Activated CD8-positive, alpha-beta T cell treated with anti-CD3 and anti-CD28 coated beads for 36 hours (primary cell): ENCODE measurements around the gene SP140. TPM values are rescaled to one million over a fixed set of nuclear protein-coding genes. Genes with fewer than 3 reads are reported as not detected.

ENCODE experiments used
- ATAC-seq: fragments of 200-7000 bp; cut with Tn5 transposase; one replicate; pipeline ENCODE4 v1.10.0; 2021; ENCODE audit warnings: mild to moderate bottlenecking, moderate library complexity
- CTCF ChIA-PET: fragments of 350-600 bp; sonication (Branson Sonifier 250); formaldehyde crosslinking; loops from one replicate; lab custom pipeline; 2021; ENCODE audit warnings: antibody characterized with exemption; lab: Charles Lee
- POLR2A ChIA-PET: fragments of 350-600 bp; sonication (Branson Sonifier 250); formaldehyde crosslinking; loops from one replicate; lab custom pipeline; 2021; ENCODE audit warnings: antibody characterized with exemption; lab: Charles Lee
- DNase-seq: peaks from one replicate; pipeline ENCODE4 v3.0.0-alpha.2; 2020
- H3K27ac Mint-ChIP-seq: one replicate; pipeline ENCODE4 v1.8.0; 2021; ENCODE audit warnings: mild to moderate bottlenecking, mixed read lengths
- H3K27me3 Mint-ChIP-seq: one replicate; pipeline ENCODE4 v1.8.0; 2021; ENCODE audit warnings: mixed read lengths
- H3K36me3 Mint-ChIP-seq: one replicate; pipeline ENCODE4 v1.8.0; 2021; ENCODE audit warnings: low read depth, mixed read lengths
- H3K4me1 Mint-ChIP-seq: one replicate; pipeline ENCODE4 v1.8.0; 2021; ENCODE audit warnings: low read depth, mixed read lengths
- H3K4me3 Mint-ChIP-seq: one replicate; pipeline ENCODE4 v1.8.0; 2021; ENCODE audit warnings: mild to moderate bottlenecking, moderate library complexity, mixed read lengths
- H3K9me3 Mint-ChIP-seq: one replicate; pipeline ENCODE4 v1.8.0; 2021; ENCODE audit warnings: mixed read lengths
- intact Hi-C: fragments of 100-400 bp; cut with micrococcal nuclease; formaldehyde crosslinking; loops from one replicate; pipeline ENCODE4 v1.10.0; 2022
- total RNA-seq, 2 experiments: library from RNA; stranded (reverse); gene quantifications; one replicate each; pipeline ENCODE4 v1.2.3, GENCODE V29; 2021
- TF ChIP-seq, protein P1 (sequence below): fragments of 200-600 bp; IDR thresholded peaks from one replicate; pipeline ENCODE4 v1.8.0; 2022; ENCODE audit warnings: antibody characterized with exemption, mild to moderate bottlenecking

The SP140 gene
- 10 to 100 TPM; 78.1 to 78.3 TPM for total RNA-seq

DNA sequence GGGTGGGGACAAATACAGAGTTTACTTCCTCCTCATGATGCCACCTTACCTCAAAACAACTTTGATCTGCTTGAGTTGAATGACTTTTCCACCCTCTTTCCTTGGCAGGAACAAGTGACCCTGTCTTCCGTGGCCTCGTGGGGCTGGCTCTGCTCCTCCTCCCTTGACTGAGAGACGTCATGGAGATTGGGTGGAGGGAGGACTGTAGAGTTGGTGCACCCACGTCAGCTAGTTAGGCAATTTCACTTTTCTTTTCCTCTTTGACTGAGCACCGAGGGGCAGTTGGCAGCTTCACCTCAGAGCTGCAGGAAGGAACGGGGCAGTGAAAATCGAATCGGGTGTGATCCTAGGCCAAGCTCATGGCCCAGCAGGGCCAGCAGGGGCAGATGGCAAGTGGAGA lies at the start of gene SP140:
TSS of gene SP140 (plus strand) at position 251 of the 400 bp plus-strand sequence. CDS start at position 360, 109 bp downstream.
- Mint-ChIP-seq H3K9me3 (peaks cover 7% of the 10 kb centered on the region), H3K36me3 (peaks cover 31% of the 10 kb centered on the region), H3K27me3 (no peaks in the 10 kb centered on the region), H3K27ac (peak within 1 kb of the TSS; percentile 98), H3K4me1 (peaks cover 48% of the 10 kb centered on the region), H3K4me3 (peak within 1 kb of the TSS; percentile 84)
- ChIA-PET CTCF (interaction anchor here (1.4 kb wide), 1 partner anchor 385 kb away, joined by 4 read pairs; no protein-coding TSS in a partner anchor), POLR2A (interaction anchor here (0.6 to 2.1 kb wide), 9 partner anchors 9 to 186 kb away, joined by 3 to 6 read pairs (median 3); partner anchors contain the start of gene SP140L)
- TF ChIP-seq, protein P1, sequence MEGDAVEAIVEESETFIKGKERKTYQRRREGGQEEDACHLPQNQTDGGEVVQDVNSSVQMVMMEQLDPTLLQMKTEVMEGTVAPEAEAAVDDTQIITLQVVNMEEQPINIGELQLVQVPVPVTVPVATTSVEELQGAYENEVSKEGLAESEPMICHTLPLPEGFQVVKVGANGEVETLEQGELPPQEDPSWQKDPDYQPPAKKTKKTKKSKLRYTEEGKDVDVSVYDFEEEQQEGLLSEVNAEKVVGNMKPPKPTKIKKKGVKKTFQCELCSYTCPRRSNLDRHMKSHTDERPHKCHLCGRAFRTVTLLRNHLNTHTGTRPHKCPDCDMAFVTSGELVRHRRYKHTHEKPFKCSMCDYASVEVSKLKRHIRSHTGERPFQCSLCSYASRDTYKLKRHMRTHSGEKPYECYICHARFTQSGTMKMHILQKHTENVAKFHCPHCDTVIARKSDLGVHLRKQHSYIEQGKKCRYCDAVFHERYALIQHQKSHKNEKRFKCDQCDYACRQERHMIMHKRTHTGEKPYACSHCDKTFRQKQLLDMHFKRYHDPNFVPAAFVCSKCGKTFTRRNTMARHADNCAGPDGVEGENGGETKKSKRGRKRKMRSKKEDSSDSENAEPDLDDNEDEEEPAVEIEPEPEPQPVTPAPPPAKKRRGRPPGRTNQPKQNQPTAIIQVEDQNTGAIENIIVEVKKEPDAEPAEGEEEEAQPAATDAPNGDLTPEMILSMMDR: no peak
- intact Hi-C loops: loop anchor here (10.0 kb wide), 1 partner anchor 219 kb away; no protein-coding TSS in a partner anchor
- ATAC-seq (peak; percentile 89), DNase-seq (peak; percentile 85)

DNA sequence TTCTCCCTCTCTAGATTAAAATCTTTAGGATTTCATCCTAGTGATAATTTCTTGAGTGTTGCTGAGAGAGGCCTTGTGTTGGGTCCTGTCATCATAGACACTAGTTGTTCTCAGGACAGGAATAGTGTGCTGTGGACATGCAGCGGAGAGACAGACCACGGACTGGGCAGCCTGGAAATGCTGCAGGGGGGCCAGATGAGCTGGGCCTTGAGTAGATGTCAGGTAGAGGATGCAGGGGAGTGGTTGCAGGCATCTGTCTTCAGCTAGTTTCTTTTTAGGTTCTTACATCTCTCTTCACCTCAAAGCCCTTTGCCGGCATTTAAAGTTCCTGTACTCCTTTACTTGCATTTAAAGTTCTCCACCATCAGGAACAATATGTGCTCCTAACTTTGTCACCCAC lies 48.5 kb upstream of the SP140 start:
- DNase-seq (no peak), ATAC-seq (no peak)
- CTCF ChIA-PET: interaction anchor here (1.0 to 1.6 kb wide), 3 partner anchors 9 to 22 kb away, joined by 3 read pairs; no protein-coding TSS in a partner anchor
- Mint-ChIP-seq H3K4me1 (no peaks in the 10 kb centered on the region), H3K4me3 (no peak overlapping the region), H3K36me3 (peaks cover 47% of the 10 kb centered on the region), H3K9me3 (no peaks in the 10 kb centered on the region), H3K27me3 (no peaks in the 10 kb centered on the region), H3K27ac (peak overlapping the region; percentile 9)
- intact Hi-C loops: no loop called here
- POLR2A ChIA-PET: no interaction called here
- TF ChIP-seq, protein P1: no peak

DNA sequence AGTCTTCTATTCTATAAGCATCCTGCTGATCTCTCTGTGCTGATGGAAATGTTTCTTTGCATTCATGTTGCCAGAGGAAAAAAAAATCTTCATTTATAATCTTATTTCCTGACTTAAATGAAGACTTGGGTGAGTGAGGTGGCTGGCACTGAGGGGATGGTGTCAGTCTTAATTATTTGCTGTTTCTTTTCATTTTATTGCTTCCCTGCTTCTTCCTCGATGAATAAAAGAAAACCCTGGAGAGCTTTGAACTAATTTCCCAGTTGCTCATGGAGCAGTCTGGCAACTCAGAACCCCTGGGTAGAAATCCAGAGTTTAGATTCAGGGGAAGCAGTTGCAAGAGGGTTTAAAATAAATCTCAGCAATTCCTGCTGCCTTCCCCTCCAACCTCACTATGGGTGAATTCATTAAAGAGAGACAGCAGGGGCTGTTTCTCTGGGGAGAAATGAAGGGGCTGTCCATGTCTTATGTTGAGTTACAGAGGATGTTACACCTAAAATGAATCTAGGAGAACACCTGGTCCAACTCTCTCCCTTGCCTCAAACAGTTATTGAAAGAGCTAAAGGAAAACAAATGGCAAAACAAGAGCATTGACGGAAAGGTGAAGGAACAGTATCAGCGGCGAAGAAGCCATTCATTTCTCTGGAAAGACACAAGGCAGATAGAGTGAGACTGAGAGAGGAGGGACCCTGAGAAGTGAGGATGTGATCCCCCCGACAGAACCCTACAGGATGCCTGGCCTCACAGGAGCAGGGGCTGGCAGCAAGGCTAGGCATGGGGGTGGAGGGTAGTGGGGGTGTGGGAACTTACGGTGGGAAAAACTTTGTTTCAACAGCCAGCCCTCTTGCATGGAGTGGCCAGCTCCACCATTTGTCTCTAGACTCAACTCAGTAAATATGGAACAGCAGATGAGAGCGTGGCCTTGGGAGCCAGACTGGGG lies 46.7 kb upstream of the SP140 start:
- ATAC-seq (no peak), DNase-seq (no peak)
- no peaks in the 10 kb centered on the region for H3K9me3 Mint-ChIP-seq
- ChIA-PET POLR2A (no interaction called here), CTCF (no interaction called here)
- TF ChIP-seq, protein P1: no peak
- H3K4me1 Mint-ChIP-seq: no peaks in the 10 kb centered on the region
- peaks cover 64% of the 10 kb centered on the region for H3K36me3 Mint-ChIP-seq
- H3K27ac Mint-ChIP-seq: peak overlapping the region; percentile 76
- intact Hi-C loops: no loop called here
- H3K4me3 Mint-ChIP-seq: no peak overlapping the region
- no peaks in the 10 kb centered on the region for H3K27me3 Mint-ChIP-seq

GRCh38 chr2:230179907-230180306 lies 45.6 kb upstream of the SP140 start:
- CTCF ChIA-PET: no interaction called here
- H3K4me1 Mint-ChIP-seq: no peaks in the 10 kb centered on the region
- no peak for DNase-seq
- intact Hi-C loops: no loop called here
- no peaks in the 10 kb centered on the region for H3K9me3 Mint-ChIP-seq
- no peak for ATAC-seq
- H3K36me3 Mint-ChIP-seq: peaks cover 71% of the 10 kb centered on the region
- POLR2A ChIA-PET: no interaction called here
- H3K27me3 Mint-ChIP-seq: no peaks in the 10 kb centered on the region
- TF ChIP-seq, protein P1: no peak
- no peak overlapping the region for H3K27ac Mint-ChIP-seq
- H3K4me3 Mint-ChIP-seq: no peak overlapping the region

DNA sequence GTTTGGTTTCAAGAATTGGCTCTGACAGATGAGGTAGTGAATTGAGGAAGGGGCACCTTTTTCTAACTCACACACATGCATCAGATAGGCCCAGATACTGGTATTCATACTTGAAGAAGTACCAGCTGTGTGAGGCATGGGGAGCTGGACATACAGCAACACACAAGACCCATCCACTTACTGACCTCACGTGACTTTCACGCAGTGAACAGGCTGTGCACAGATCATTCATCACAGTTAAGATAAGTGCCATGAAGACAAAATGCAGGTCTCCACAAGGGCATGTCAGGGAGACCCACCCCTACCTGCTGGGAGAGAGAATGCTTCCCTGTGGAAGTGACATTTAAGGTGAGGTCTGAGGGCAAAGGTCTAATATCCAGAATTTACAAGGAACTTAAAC lies 44.3 kb upstream of the SP140 start:
- peaks cover 77% of the 10 kb centered on the region for H3K36me3 Mint-ChIP-seq
- H3K4me3 Mint-ChIP-seq: no peak overlapping the region
- TF ChIP-seq, protein P1: no peak
- no peak for ATAC-seq
- no peaks in the 10 kb centered on the region for H3K4me1 Mint-ChIP-seq
- DNase-seq: no peak
- H3K27me3 Mint-ChIP-seq: no peaks in the 10 kb centered on the region
- intact Hi-C loops: no loop called here
- H3K9me3 Mint-ChIP-seq: no peaks in the 10 kb centered on the region
- ChIA-PET CTCF (no interaction called here), POLR2A (no interaction called here)
- peak overlapping the region; percentile 23 for H3K27ac Mint-ChIP-seq
